ENCODE measurements around the gene EXOC3. TPM values are rescaled to one million over a fixed set of nuclear protein-coding genes. Genes with fewer than 3 reads are reported as not detected.

EXOC3 gene
- total RNA-seq, 2 experiments from 2014 or later, result 31.0 to 58.2 TPM

DNA sequence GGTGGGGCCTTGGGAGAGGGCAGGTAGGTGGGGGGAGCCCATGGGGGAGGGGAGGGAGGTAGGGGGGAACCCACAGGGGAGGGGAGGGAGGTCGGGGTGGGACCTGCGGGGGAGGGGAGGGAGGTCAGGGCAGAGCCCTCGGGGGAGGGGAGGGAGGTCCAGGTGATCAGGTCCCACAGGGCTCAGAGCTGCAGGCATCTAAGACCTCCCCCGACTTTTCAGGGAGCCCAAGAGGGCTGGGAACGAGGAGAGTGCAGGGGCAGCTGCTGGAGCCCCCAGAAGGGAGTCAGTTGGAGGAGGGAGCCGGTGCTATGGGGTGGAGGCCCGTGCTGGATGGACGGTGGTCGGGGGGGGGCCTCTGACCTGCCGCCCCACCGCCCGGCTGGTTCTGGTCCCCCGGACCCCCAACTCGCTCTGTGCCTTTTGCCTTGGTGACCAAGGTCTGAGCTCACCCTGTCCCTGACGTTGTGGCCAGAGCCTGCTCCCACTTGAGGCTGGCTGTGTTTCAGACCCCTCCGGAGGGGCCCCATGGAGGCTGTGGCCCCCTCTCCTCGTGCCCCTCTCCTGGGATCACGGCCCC is 49.4 kb downstream of the EXOC3 start:
- no peaks in the 10 kb centered on the region for H3K36me3 ChIP-seq (ENCODE audit: insufficient read depth, low read length)
- H3K4me2 ChIP-seq (ENCODE audit: low read length), result no peak overlapping the region
- CTCF ChIA-PET (ENCODE audit: unreplicated experiment), result no interaction called here
- no peak overlapping the region for H3K4me3 ChIP-seq (ENCODE audit: low read depth, low read length, poor library complexity, severe bottlenecking)
- no peak overlapping the region for H2AFZ ChIP-seq (ENCODE audit: low read length)
- H3K79me2 ChIP-seq (ENCODE audit: insufficient read depth, low read depth, low read length), result no peaks in the 10 kb centered on the region
- no peak for DNase-seq (ENCODE audit: low spot score)
- intact Hi-C loops (cut with micrococcal nuclease; ENCODE audit: unreplicated experiment), result no loop called here
- TF ChIP-seq, protein P1, sequence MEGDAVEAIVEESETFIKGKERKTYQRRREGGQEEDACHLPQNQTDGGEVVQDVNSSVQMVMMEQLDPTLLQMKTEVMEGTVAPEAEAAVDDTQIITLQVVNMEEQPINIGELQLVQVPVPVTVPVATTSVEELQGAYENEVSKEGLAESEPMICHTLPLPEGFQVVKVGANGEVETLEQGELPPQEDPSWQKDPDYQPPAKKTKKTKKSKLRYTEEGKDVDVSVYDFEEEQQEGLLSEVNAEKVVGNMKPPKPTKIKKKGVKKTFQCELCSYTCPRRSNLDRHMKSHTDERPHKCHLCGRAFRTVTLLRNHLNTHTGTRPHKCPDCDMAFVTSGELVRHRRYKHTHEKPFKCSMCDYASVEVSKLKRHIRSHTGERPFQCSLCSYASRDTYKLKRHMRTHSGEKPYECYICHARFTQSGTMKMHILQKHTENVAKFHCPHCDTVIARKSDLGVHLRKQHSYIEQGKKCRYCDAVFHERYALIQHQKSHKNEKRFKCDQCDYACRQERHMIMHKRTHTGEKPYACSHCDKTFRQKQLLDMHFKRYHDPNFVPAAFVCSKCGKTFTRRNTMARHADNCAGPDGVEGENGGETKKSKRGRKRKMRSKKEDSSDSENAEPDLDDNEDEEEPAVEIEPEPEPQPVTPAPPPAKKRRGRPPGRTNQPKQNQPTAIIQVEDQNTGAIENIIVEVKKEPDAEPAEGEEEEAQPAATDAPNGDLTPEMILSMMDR (conservative IDR thresholded peaks at IDR 0.05; ENCODE audit: low read length), result no peak
- no peak for TF ChIP-seq EZH2phosphoT487 (IDR thresholded peaks at IDR 0.05; ENCODE audit: borderline replicate concordance, low read depth, low read length)
- no TSS peak for BruUV-seq (replicated peaks)
- no peaks in the 10 kb centered on the region for H4K20me1 ChIP-seq (ENCODE audit: insufficient read depth, low read length)
- no peaks in the 10 kb centered on the region for H3K9me2 ChIP-seq (ENCODE audit: insufficient read depth, low read length)
- POLR2A ChIA-PET, result no interaction called here
- H3K27ac ChIP-seq (ENCODE audit: low read depth, low read length, poor library complexity, severe bottlenecking), result no peak overlapping the region
- no peaks in the 10 kb centered on the region for H3K9me3 ChIP-seq (ENCODE audit: low read length)
- H3K4me1 ChIP-seq (ENCODE audit: insufficient read depth, low read length, poor library complexity, severe bottlenecking), result no peaks in the 10 kb centered on the region

DNA sequence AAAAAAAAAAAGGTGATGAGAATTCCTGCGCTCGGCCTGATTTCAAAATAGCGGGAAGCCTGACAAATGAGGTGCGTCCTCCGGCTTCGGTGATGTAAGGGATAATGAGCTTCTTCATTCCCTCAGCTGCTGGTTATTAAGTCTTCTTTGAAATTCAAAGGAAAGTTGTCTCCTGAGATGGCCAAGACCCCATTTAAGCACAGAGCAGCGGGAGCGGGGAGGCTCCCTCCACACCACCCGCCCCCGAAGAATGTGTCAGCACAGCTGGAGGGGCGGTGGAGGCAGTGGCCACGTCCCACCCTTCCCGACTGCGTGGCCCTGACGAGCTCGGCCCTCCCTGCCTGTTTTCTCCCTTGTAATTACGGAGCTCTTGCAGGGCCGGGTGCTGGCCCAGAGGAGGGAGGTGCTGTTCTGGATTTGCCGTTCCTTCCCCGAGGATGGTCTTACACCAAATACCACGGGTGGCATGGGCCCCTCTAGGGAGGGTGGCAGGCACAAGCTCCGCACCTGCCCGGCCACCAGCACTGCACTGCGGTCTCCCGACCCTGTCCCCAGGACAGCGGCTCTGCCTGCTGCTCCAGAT is 50.2 kb downstream of the EXOC3 start:
- CTCF ChIA-PET (ENCODE audit: unreplicated experiment), result no interaction called here
- TF ChIP-seq, protein P1 (conservative IDR thresholded peaks at IDR 0.05; ENCODE audit: low read length), result no peak
- no peak for TF ChIP-seq EZH2phosphoT487 (IDR thresholded peaks at IDR 0.05; ENCODE audit: borderline replicate concordance, low read depth, low read length)
- POLR2A ChIA-PET, result interaction anchor here (0.7 kb wide), 1 partner anchor 484 kb away, joined by 4 read pairs; no protein-coding TSS in a partner anchor
- Histone ChIP-seq H3K4me2 (ENCODE audit: low read length) (no peak overlapping the region), H3K4me3 (ENCODE audit: low read depth, low read length, poor library complexity, severe bottlenecking) (no peak overlapping the region), H3K27ac (ENCODE audit: low read depth, low read length, poor library complexity, severe bottlenecking) (no peak overlapping the region), H3K79me2 (ENCODE audit: insufficient read depth, low read depth, low read length) (no peaks in the 10 kb centered on the region), H3K9me3 (ENCODE audit: low read length) (no peaks in the 10 kb centered on the region), H3K4me1 (ENCODE audit: insufficient read depth, low read length, poor library complexity, severe bottlenecking) (no peaks in the 10 kb centered on the region), H3K9me2 (ENCODE audit: insufficient read depth, low read length) (no peaks in the 10 kb centered on the region), H3K36me3 (ENCODE audit: insufficient read depth, low read length) (no peaks in the 10 kb centered on the region), H2AFZ (ENCODE audit: low read length) (no peak overlapping the region), H4K20me1 (ENCODE audit: insufficient read depth, low read length) (no peaks in the 10 kb centered on the region)
- intact Hi-C loops (cut with micrococcal nuclease; ENCODE audit: unreplicated experiment), result no loop called here
- no peak for DNase-seq (ENCODE audit: low spot score)
- BruUV-seq (replicated peaks), result no TSS peak

DNA sequence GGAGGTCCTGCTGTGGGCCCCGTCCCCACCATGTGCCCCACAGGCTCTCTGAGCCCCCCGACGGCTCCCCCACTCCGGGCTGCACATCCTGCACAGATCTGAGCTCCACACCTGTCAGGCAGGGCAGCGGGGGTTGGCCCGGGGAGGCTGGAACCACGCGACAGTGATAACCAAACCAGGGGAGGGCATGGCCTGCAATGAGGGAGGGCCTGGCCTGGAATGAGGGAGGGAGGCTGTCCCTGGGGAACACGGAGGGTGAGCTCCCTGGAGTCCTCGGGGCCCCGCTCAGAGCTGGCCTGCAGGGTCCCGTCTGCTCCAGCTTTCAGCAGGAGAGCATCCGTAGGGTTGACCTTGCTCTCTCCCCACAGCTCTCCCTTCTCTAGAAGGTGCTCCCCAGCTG is 50.8 kb downstream of the EXOC3 start:
- no peak overlapping the region for H3K27ac ChIP-seq (ENCODE audit: low read depth, low read length, poor library complexity, severe bottlenecking)
- H3K4me2 ChIP-seq (ENCODE audit: low read length), result no peak overlapping the region
- no peak overlapping the region for H2AFZ ChIP-seq (ENCODE audit: low read length)
- ChIA-PET POLR2A (no interaction called here), CTCF (ENCODE audit: unreplicated experiment) (no interaction called here)
- H4K20me1 ChIP-seq (ENCODE audit: insufficient read depth, low read length), result no peaks in the 10 kb centered on the region
- no peaks in the 10 kb centered on the region for H3K4me1 ChIP-seq (ENCODE audit: insufficient read depth, low read length, poor library complexity, severe bottlenecking)
- H3K4me3 ChIP-seq (ENCODE audit: low read depth, low read length, poor library complexity, severe bottlenecking), result no peak overlapping the region
- DNase-seq (ENCODE audit: low spot score), result no peak
- no peaks in the 10 kb centered on the region for H3K9me2 ChIP-seq (ENCODE audit: insufficient read depth, low read length)
- no peaks in the 10 kb centered on the region for H3K9me3 ChIP-seq (ENCODE audit: low read length)
- no peaks in the 10 kb centered on the region for H3K36me3 ChIP-seq (ENCODE audit: insufficient read depth, low read length)
- BruUV-seq (replicated peaks), result no TSS peak
- intact Hi-C loops (cut with micrococcal nuclease; ENCODE audit: unreplicated experiment), result no loop called here
- H3K79me2 ChIP-seq (ENCODE audit: insufficient read depth, low read depth, low read length), result no peaks in the 10 kb centered on the region
- TF ChIP-seq EZH2phosphoT487 (IDR thresholded peaks at IDR 0.05; ENCODE audit: borderline replicate concordance, low read depth, low read length), result no peak
- TF ChIP-seq, protein P1 (conservative IDR thresholded peaks at IDR 0.05; ENCODE audit: low read length), result no peak

Data from OCI-LY7 (cell line).